GM21723 (cell line): ENCODE data around the gene ZFR2.

Experiments used
- ATAC-seq: cut with Tn5 transposase; IDR thresholded peaks from one replicate; pipeline ENCODE4 v1.9.1; 2021; ENCODE audit warnings: mild to moderate bottlenecking, moderate library complexity; ENCODE audit not compliant: unreplicated experiment

The ZFR2 gene

GRCh38 chr19:3793799-3794198 lies 75.0 kb downstream of the ZFR2 start:
- ATAC-seq: no peak

GRCh38 chr19:3792114-3792513 lies 76.7 kb downstream of the ZFR2 start:
- ATAC-seq: no peak

- no peak for ATAC-seq
Observed at GRCh38 chr19:3790941-3791340, 77.9 kb downstream of the ZFR2 start.

GRCh38 chr19:3790209-3790734 lies 78.6 kb downstream of the ZFR2 start:
- no peak for ATAC-seq

- ATAC-seq: no peak
Observed at GRCh38 chr19:3788996-3789778, 79.7 kb downstream of the ZFR2 start.

- ATAC-seq: no peak
Observed at GRCh38 chr19:3785938-3786824, 82.7 kb downstream of the ZFR2 start, which contains the start of gene MATK. Gene MATK, minus strand, starts transcription at chr19:3786381. Its CDS starts 1,246 bp downstream, at chr19:3785135.

- no peak for ATAC-seq
Observed at GRCh38 chr19:3785451-3785937, 83.3 kb downstream of the ZFR2 start.

GRCh38 chr19:3784607-3785450 lies 84.0 kb downstream of the ZFR2 start:
- no peak for ATAC-seq

- no peak for ATAC-seq
Observed at GRCh38 chr19:3783660-3784584, 84.9 kb downstream of the ZFR2 start.

- no peak for ATAC-seq
Observed at GRCh38 chr19:3782903-3783302, 85.9 kb downstream of the ZFR2 start.

- ATAC-seq: no peak
Observed at GRCh38 chr19:3782330-3782729, 86.5 kb downstream of the ZFR2 start.

- ATAC-seq: no peak
Observed at GRCh38 chr19:3781603-3782002, 87.2 kb downstream of the ZFR2 start.

GRCh38 chr19:3780786-3781304 lies 88.0 kb downstream of the ZFR2 start:
- ATAC-seq: no peak

GRCh38 chr19:3778899-3779723 lies 89.7 kb downstream of the ZFR2 start:
- no peak for ATAC-seq

- ATAC-seq: no peak
Observed at GRCh38 chr19:3778104-3778867, 90.6 kb downstream of the ZFR2 start.

GRCh38 chr19:3776479-3777040 lies 92.3 kb downstream of the ZFR2 start:
- ATAC-seq: no peak

GRCh38 chr19:3775831-3776230 lies 93.0 kb downstream of the ZFR2 start:
- ATAC-seq: no peak
